GM18498 (cell line): ENCODE measurements around the gene ZDHHC8.

Experiments
- ATAC-seq: cut with Tn5 transposase; IDR thresholded peaks from one replicate; pipeline ENCODE4 v1.9.1; 2021; ENCODE audit warnings: mild to moderate bottlenecking, moderate library complexity; ENCODE audit not compliant: unreplicated experiment

ZDHHC8 gene

DNA sequence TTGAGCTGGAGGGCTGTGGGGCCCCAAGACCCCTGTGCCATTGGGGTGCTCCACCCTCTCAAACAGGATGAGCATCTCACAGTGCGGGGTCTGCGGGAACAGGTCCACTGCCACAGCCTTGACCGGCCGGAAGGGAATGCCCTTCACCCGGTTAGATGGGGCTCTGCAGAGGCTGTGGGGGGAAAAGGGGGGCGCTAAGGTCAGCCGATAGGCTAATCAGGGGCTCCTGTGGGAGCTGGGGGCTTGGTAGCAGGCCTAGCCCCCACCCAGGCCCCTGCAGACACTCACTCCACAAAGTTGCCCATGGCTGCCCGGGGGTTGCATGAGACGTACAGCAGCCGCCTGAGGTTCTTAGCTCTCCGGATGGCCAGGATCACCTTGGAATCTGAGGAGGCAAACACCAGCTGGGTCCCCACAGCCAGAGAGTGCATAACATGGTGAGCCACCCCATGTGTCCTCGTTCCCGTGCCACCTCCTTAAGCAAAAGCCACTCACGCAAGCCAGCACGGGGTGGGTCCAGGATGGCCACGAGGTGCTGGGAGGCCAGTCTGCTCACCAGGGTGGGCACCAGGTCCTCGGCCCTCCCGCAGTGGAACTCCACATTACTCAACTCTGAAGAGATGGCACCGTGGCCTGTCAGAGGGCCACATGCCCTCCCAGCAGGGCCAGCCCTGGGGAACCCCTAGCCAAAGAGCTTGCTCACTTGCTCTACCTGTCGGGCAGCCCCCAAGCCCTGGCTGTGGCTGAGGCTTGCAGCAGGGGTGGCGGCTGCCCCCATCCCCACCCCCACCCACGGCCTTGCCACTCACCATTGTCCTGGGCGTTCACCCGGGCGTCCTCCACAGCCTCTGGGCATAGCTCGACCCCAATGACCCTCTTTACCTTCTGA lies 18.7 kb upstream of the ZDHHC8 start:
- no peak for ATAC-seq

- no peak for ATAC-seq
Measured at GRCh38 chr22:20113551-20114310, 17.9 kb upstream of the ZDHHC8 start.

DNA sequence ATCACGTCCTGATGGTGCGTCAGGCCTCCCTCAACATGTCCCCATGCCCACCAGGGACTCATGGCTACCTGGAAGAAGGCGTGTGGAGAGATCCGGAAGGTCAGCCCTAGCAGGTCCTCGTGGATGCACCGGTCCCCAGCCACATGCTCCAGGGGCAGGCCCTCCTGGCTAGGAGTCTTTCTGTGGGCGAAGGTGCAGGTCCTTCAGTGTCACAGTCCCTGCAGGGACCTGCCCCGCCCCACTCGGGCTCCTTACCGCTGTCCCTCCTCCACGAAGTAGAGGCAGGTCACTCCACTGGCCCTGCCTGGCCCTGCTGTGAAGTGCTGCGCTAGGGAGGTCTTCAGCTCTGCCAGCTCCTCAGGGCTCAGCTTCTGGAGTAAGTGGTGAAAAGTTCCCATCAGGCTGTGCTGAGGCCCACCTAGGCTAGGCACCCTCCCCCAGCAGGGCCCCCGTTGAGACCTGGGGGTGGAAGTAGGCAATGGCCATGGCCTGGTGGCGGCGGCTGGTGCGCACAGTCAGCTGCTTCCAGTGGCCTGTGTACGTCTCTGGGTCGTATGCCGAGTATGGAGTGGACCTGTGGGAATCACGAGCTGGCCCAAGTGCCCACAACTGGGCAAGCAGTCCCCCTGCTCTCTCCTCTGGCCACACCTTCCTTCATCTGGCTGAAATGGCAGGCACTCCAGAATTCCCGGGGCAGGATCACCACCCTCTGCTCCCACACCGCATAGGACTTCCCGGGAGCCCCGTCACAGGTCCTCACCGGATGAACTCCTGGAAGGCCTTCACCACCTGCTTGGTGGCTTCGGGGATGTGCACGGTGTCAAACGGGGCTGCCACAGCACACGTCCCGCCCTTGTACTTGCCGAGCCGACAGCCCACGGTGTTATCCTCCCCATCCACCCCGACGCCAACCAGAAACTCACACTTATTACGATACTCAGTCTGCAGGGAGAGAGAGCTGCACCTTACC lies 16.8 kb upstream of the ZDHHC8 start:
- no peak for ATAC-seq

GRCh38 chr22:20115691-20116375 lies 15.8 kb upstream of the ZDHHC8 start, which contains the start of gene RANBP1:
RANBP1 (plus strand) TSS chr22:20116104; CDS start chr22:20116185, 81 bp downstream.
- ATAC-seq, result no peak

- no peak for ATAC-seq
Measured at GRCh38 chr22:20116376-20116950, 15.1 kb upstream of the ZDHHC8 start.

- ATAC-seq, result peak; percentile 77
Measured at GRCh38 chr22:20116951-20117632, 14.5 kb upstream of the ZDHHC8 start, which contains the start of gene TRMT2A. TRMT2A (minus strand) TSS chr22:20117226; CDS start chr22:20116906, 320 bp downstream.

- peak; percentile 23 for ATAC-seq
Measured at GRCh38 chr22:20117633-20118299, 13.8 kb upstream of the ZDHHC8 start.

DNA sequence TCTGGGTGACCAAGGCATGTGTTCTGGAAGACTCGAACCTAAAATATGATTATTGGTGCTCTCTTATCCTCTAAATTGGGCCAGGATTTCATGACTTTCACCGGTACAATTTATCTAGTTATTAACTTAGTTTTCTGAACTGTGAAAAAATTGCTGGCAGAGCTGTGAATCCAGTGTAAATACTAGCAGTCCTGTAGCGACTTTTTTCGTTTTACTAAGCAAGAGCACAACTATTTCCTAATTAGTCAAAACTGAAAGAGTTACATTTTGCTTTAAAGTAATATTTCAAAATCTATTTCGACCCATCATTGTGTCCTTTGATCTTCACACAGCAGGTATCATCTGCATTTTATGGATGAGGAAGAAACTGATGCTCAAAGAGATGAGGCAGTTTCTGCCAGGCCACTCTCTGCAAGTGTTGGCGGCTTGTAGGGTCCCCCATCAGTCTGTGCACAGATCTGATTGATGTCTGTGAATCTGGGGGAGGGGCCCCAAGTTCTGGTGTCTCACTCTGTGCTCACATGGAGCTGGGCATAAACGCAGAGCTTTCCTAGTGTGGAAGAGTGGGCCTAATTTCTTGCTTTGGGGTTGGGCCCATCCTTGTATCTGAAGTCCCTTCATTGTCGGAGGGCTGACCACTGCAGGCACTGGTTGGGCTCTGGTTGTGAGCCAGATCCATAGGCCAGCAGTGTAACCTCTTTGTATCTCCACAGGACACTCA lies 13.1 kb upstream of the ZDHHC8 start:
- no peak for ATAC-seq

DNA sequence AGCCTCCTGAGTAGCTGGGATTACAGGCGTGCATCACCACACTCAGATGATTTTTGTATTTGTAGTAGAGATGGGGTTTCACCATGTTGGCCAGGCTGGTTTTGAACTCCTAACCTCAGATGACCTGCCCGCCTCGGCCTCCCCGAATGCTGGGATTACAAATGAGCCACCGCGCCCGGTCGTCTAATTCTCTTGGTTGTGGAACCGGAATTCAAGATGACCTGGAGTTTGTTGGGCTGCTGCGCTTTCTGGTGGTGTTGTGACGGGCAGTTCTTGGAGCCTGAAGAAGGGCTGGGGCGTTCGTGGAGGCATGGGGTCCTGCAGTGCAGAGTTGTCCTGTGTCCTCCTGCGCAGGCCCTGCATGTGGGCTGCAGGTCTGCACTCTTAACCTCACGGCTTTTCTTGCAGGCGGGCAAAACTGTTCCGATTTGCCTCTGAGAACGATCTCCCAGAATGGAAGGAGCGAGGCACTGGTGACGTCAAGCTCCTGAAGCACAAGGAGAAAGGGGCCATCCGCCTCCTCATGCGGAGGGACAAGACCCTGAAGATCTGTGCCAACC lies 9.7 kb upstream of the ZDHHC8 start:
- ATAC-seq, result no peak

DNA sequence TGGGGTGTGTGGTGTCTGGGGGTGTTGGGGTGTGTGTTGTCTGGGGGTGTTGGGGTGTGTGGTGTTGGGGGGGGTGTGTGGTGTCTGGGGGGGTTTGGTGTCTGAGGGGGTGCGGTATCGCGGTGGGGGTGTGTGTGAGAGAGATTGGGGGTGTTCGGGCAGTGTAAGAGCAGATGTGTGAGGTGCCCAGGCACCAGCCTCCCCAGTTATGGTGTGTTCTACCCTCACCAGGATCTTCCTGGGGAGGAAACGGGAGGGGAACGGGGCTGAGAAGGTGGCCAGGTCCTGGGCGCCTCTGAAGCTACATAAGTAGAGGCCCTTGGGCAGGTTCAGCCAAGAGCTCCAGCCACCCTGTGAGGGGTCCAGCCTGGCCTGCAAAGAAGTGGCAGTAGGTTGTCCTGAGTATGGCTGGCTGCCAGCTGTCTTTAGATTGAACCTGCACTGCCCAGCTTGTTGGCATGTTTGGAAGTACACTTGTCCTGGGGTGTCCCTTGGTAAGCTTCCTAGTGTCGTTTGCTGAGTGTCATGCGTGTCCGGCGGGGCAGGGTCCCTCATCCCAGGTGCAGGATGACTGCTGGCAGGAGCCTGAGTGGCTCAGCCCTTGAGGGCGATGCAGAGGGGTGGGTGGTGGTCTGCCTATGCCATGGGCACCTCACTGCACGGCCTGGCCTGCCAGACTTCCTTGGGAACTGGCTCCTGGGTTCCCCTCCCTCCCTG lies 8.1 kb upstream of the ZDHHC8 start:
- no peak for ATAC-seq

GRCh38 chr22:20124083-20124787 lies 7.4 kb upstream of the ZDHHC8 start:
- no peak for ATAC-seq

GRCh38 chr22:20125201-20126174 lies 6.1 kb upstream of the ZDHHC8 start:
- ATAC-seq, result no peak

DNA sequence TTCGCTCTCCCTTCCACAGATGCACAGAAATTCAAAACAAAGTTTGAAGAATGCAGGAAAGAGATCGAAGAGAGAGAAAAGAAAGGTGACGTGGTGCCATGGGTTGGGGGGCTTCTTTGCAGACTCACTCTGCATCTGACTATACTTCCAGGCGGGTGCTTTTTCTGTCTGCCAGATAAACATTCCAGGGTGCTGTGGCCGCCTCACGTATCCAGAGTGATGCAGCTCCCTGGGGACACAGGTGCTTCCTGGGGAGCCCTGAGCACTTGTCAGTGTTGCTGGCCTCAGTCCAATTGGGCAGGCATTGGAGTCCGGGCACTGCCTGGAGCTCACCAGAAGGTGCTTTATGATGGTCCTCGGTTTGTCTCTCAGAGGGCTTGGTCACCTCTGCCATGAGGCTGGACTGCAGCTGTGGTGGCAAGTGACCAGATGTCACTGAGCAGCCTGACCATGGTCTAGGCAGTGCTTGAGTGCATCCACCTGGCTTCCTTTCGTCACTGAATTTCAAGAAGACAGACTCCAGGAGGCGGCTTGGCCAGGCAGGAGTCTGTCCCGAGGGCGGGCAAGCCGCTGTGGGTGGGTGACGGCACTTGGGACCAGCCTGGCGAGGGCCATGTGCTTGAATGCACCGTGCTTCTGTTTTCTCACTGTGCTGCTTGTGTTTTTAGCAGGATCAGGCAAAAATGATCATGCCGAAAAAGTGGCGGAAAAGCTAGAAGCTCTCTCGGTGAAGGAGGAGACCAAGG lies 5.1 kb upstream of the ZDHHC8 start:
- ATAC-seq, result no peak

DNA sequence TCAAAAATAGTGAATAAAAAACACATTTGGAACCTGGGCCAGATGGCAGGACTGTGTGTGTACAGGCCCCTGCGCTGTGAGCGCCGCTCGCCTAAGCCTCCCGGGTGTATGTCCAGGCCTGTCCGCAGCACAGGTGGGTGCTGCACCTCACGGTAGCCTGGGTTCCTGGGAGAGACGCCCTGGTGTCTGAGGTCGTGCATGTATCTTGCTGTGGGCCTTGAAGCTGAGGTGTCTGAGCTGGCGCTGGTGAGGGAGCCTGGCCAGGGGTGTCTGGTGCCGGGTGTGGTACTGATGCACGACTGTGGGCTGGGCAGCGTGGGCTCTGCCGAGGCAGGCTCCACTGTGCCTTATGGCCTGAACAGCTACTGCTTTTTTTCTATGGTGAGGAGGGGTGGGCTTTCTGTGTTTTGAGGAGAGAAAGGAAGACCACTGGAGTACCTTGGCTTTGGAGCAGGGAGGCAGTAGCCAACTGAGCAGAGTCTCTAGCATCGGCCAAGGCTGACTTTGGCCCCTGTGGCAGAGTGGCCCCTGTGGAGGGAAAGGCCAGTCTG lies 4.2 kb upstream of the ZDHHC8 start:
- ATAC-seq, result no peak
